SK-N-MC (cell line): ENCODE data around the gene ZNF628.

Experiments used
- EZH2 ChIP-seq: fragments of 200-600 bp; sonication (generic); IDR thresholded peaks from one replicate; pipeline ENCODE4 v1.6.1; 2017; ENCODE audit warnings: antibody characterized with exemption
- FOXP2 ChIP-seq: optimal IDR thresholded peaks from 2 replicates; pipeline ENCODE3; 2011; ENCODE audit warnings: mild to moderate bottlenecking, moderate library complexity; ENCODE audit not compliant: insufficient read depth; ENCODE audit errors: extremely low read length, control extremely low read depth
- POLR2AphosphoS5 ChIP-seq: IDR thresholded peaks from 2 replicates; pipeline ENCODE4 v1.6.1; 2012; ENCODE audit warnings: mild to moderate bottlenecking, low read depth, low read length, borderline replicate concordance

DNA sequence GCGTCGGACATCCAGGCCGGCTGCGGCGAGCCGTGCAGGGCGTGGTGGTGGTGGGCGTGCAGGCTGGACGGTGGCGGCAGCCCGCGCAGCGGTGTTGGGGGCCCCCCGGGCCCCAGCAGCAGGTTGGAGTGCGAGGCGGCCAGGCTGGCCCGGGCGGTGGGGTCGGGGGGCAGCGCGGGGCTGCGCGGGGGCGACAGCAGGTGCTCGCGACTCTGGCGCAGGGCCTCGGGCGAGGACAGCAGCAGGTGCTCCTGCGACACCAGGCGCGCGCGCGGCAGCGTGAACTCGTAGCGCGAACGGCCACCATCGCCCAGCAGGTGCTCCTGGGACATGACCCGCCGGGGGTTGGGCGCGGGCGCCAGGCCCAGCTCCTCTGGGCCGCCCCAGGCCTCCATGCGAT, 43.1 kb upstream of the ZNF628 start:
- TF ChIP-seq POLR2AphosphoS5 (no peak), EZH2 (no peak), FOXP2 (no peak)
